ENCODE data around the gene KAT2A. TPM values are rescaled to one million over a fixed set of nuclear protein-coding genes. Genes with fewer than 3 reads are reported as not detected.

KAT2A gene
- total RNA-seq, 4 donors from 2014 or later: 36.3 to 107 (median 57.1) TPM

GRCh38 chr17:42078396-42079043 is 42.6 kb downstream of the KAT2A start:
- Histone ChIP-seq H3K27ac (no peak overlapping the region), H3K9me3 (no peaks in the 10 kb centered on the region), H3K36me3 (no peaks in the 10 kb centered on the region), H3K4me3 (no peak overlapping the region), H3K27me3 (no peaks in the 10 kb centered on the region), H3K4me1 (no peaks in the 10 kb centered on the region)
- TF ChIP-seq POLR2AphosphoS5 (IDR thresholded peaks at IDR 0.05) (no peak), CTCF (IDR thresholded peaks at IDR 0.05) (no peak), POLR2A (IDR thresholded peaks at IDR 0.05) (no peak), EP300 (IDR thresholded peaks at IDR 0.05) (no peak)
- no peak for DNase-seq (ENCODE audit: low spot score in 2 of 2)
- WGBS: 64% methylated on average over 8 of the region's 8 CpGs

GRCh38 chr17:42077755-42078154 is 43.4 kb downstream of the KAT2A start:
- Histone ChIP-seq H3K4me3 (no peak overlapping the region), H3K27me3 (peaks cover 1% of the 10 kb centered on the region), H3K36me3 (no peaks in the 10 kb centered on the region), H3K4me1 (peaks cover under 1% of the 10 kb centered on the region), H3K27ac (no peak overlapping the region), H3K9me3 (no peaks in the 10 kb centered on the region)
- WGBS: 91% methylated on average over 4 of the region's 5 CpGs
- TF ChIP-seq EP300 (IDR thresholded peaks at IDR 0.05) (no peak), POLR2A (IDR thresholded peaks at IDR 0.05) (no peak), CTCF (IDR thresholded peaks at IDR 0.05) (no peak), POLR2AphosphoS5 (IDR thresholded peaks at IDR 0.05) (no peak)
- DNase-seq (ENCODE audit: low spot score in 2 of 2): no peak

GRCh38 chr17:42076797-42077559 is 44.2 kb downstream of the KAT2A start:
- Histone ChIP-seq H3K36me3 (no peaks in the 10 kb centered on the region), H3K27ac (no peak overlapping the region), H3K27me3 (peaks cover 9% of the 10 kb centered on the region), H3K4me3 (no peak overlapping the region), H3K4me1 (peaks cover 8% of the 10 kb centered on the region), H3K9me3 (no peaks in the 10 kb centered on the region)
- no peak for DNase-seq (ENCODE audit: low spot score in 2 of 2)
- WGBS: 94% methylated on average over 4 of the region's 4 CpGs
- no peak for TF ChIP-seq POLR2AphosphoS5 (IDR thresholded peaks at IDR 0.05)
- TF ChIP-seq EP300 (IDR thresholded peaks at IDR 0.05): no peak
- TF ChIP-seq CTCF (IDR thresholded peaks at IDR 0.05): no peak
- no peak for TF ChIP-seq POLR2A (IDR thresholded peaks at IDR 0.05)

- Histone ChIP-seq H3K36me3 (no peaks in the 10 kb centered on the region), H3K4me3 (no peak overlapping the region), H3K27me3 (peaks cover 17% of the 10 kb centered on the region), H3K27ac (no peak overlapping the region), H3K9me3 (no peaks in the 10 kb centered on the region), H3K4me1 (peaks cover 9% of the 10 kb centered on the region)
- no peak for TF ChIP-seq CTCF (IDR thresholded peaks at IDR 0.05)
- TF ChIP-seq POLR2A (IDR thresholded peaks at IDR 0.05): no peak
- TF ChIP-seq POLR2AphosphoS5 (IDR thresholded peaks at IDR 0.05): no peak
- no peak for TF ChIP-seq EP300 (IDR thresholded peaks at IDR 0.05)
- WGBS: 79% methylated on average over 6 of the region's 6 CpGs
- DNase-seq (ENCODE audit: low spot score in 2 of 2): no peak
Observed at GRCh38 chr17:42075789-42076188, 45.4 kb downstream of the KAT2A start.
